GF-D8 (cell line): ENCODE data around the gene WARS2.
A peak's percentile ranks its signal among the peaks of the same experiment; 100 is the strongest.
"Not testable (repeated sequence)": the region's sequence is repeated elsewhere in the genome, so short reads cannot be mapped to it uniquely, and the experiment has no call there.

Experiments used
- DNase-seq: peaks from one replicate; lab custom pipeline; 2025; lab: John Stamatoyannopoulos, UW

WARS2 gene

DNA sequence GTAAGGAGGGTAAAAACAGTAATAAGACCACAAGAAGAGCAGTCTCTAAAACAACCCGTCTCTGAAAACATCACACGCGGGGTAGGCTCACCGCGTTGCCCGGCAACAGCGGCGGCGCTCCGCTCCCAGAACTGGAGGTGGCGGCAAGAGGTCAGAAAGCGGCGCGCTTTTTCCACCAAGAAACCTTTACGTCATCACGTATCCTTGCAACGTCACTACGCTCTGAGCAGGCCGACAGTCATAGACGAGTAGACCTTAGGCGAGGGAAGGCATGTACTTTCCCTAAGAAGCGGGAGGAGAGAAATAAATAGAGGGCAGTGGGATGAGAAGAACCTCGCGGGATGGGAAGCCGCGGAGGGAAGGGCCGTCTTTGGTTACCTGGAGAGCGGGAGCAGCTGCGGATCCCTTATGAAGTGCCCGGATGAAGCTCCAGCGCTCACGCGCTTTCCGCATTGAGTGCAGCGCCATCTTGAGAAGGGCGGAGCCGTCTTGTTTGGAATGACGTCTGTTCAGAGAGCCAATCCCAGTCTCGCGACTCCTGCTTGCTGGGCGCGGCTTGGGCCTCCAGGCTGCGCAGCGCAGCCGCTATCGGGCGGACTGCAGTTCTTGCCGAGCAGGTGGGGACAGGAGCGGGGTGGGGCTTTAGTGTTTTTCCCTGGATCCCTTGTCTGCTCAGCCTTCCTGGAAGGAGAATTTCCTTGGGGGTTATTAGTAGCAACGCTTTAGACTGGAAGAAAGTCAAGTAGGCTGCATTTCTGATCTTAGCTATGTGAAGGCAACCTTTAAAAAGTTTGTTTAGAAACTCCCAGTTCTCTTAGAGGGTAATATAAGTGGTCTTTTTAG is at the start of gene WARS2:
Gene WARS2 (minus strand): TSS at position 477 of the 843 bp plus-strand sequence. CDS start 9 bp downstream, at position 468.
- DNase-seq = peak; percentile 89

DNA sequence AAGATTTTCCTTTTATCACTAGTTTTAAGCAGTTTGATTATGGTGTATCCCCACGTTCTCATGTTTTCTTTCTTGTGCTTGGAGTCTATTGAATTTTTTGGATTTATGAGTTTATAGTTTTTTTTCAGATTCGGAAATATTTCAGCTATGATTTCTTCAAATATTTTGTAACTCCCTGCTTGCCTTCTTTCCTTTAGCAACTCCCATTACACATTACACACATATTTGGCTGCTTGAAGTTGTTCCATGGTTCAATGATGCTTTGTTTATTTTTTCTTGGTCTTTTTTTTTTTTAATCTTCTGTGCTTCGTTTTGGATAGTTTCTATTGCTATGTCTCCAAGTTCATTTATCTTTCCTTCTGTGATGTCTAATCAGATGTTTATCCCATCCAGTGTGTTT is 48.5 kb upstream of the WARS2 start:
- no peak for DNase-seq

DNA sequence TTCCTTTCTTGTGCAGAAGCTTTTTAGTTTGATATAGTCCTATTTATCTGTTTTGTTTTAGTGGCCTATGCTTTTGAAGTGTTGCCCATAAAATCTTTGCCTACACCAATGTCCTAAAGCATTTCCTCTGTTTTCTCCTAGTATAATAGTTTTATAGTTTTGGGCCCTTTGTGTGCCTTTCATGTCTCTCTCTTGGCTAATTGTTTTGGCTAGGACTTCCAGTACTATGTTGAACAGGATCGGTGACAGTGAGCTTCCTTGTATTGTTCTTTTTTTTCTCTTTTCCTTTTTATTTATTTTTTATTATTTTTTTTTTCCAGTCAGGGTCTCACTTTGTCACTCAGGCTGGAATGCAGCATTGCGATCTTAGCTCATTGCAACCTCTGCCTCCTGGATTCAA is 47.0 kb upstream of the WARS2 start:
- DNase-seq = no peak

DNA sequence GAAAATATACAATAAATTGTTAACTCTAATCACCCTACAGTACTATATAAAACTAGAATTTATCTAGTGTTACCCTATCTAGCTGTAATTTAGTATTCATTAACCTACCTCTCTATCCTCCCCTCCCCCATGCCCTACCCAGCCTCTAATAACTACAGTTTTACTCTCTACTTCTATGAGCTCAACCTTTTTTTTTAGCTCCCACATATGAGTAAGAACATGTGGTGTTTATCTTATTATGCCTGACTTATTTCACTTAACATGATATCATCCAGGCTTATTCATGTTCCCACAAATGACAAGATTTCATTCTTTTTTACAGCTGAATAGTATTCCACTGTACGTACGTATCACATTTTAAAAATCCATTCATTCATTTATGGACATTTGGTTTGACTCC is 46.0 kb upstream of the WARS2 start:
- DNase-seq = no peak

DNA sequence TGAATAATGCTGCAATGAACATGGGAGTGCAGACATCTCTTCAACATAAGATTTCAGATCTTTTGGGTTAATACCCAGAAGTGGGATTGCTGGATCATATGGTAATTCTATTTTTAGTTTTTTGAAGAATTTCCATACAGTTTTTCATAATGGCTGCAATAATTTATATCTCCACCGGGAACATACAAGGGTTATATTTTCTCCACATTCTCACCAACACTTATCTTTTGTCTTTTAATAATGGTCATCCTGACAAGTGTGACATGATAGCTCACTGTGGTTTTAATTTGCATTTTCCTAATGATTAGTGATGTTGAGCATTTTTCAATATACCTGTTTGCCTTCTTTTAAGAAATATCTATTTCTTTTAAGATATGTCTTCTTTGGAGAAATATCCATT is 44.5 kb upstream of the WARS2 start:
- no peak for DNase-seq

DNA sequence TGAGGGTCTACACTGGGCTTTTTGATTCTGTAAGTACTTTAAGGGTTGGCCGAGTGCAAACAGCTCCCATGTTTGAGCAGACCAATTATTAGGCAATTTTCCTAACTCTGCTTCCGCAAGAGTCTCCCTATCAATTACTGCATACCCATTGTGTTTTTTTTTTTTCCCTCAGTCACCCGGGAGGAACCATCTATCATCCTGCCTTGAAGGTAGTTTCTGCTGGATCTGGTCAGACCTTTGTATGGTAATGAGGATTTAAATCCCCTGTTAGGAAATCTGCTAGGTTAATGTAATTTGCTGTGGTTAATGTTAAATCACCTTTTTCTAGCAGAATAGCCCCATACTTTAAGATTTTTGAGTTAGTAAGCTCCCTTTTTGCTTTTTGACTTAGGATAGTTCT is 40.8 kb upstream of the WARS2 start:
- no peak for DNase-seq

DNA sequence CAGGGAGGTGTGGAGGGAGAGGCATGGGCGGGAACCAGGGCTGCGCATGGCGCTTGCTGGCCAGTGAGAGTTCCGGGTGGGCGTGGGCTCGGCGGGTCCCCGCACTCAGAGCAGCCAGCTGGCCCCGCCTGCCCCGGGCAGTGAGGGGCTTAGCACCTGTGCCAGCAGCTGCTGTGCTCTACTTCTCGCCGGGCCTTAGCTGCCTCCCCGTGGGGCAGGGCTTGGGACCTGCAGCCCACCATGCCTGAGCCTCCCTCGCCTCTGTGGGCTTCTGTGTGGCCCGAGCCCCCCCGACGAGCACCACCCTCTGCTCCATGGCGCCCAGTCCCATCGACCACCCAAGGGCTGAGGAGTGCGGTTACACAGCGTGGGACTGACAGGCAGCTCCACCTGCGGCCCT is 38.6 kb upstream of the WARS2 start:
- no peak for DNase-seq

DNA sequence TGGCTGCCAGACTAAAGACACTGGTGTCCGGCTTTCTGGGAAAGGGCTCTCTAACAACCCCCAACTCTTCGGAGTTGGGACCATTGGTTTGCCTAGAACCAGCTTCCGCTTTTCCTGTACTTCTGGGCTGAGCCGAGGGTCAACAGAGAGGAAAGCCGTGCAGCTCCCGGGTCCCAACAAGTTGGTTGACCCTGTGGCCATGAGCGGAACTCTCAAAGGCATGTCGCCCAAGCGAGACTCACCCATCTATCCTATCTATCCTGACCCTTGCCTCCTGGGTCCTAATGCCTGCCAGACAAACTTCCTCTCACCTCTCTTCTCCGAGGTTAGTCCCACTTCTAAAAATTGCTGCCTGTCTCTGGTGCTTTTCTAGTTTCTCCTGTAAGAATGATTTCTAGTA is 32.5 kb upstream of the WARS2 start:
- DNase-seq = not testable (repeated sequence)

DNA sequence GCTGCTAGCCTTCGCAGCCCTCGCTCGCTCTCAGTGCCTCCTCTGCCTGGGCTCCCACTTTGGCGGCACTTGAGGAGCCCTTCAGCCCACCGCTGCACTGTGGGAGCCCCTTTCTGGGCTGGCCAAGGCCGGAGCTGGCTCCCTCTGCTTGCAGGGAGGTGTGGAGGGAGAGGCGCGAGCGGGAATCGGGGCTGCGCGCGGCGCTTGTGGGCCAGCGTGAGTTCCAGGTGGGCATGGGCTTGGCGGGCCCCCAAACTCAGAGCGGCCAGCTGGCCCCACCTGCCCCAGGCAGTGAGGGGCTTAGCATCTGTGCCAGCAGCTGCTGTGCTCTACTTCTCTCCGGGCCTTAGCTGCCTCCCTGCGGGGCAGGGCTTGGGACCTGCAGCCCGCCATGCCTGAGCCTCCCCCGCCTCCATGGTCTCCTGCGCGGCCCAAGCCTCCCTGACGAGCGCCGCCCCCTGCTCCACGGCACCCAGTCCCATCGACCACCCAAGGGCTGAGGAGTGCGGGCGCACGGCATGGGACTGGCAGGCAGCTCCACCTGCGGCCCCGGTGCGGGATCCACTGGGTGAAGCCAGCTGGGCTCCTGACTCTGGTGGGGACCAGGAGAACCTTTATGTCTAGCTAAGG is 31.0 kb upstream of the WARS2 start:
- not testable (repeated sequence) for DNase-seq

DNA sequence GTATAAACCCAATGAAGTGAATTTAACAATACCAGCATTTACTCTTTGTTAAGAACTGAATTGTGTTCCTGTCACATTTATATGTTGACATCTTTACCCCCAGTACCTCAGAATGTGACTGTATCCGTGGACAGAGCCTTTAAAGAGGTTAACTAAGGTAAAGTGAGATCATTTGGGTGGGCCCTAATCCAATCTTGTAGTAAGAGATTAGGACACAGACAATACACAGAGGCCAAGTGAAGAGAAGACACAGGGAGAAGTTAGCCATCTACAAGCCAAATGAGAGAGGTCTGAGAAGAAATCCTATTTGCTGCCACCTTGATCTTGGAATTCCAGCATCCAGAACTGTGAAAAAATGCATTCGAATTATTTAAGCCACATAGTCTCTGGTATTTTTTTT is 22.9 kb upstream of the WARS2 start:
- DNase-seq = no peak

DNA sequence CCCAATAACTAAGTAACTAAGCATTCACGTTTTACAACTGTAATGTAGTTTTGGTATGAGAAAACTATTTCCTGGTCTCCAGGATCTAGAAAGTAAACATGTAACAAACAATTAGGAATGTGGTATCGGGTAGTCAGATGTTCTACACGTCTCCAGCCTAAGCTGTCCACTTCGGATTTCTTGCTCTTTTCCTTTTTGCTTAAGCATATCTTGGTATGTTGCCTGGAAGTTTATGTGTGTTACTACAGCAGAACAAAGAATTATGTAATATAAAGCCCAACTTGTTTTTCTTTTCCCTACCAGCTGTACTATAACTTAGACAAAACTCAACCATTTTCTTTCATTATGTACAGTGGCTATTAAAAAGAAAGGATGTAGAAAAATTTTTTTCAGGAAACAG is 20.4 kb upstream of the WARS2 start:
- DNase-seq = no peak

DNA sequence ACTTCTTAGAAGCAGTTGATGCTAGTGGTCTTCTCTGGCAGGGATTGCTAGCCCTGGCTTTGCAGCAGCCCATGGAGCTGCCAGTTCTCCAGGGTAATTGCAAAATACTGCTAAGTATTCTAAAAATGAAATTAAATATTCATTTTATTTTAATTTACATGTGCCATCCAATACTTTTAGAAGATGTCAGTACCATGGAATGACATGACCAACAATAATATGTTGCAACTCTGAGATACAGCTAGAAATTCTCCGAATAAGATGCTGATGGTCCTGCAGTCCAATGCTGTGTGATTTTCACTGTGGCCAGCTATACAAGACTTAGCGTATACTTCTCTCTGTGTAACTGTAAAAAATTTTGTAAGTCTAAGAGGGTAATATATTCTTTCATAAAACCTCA is 20.0 kb upstream of the WARS2 start:
- DNase-seq = no peak

DNA sequence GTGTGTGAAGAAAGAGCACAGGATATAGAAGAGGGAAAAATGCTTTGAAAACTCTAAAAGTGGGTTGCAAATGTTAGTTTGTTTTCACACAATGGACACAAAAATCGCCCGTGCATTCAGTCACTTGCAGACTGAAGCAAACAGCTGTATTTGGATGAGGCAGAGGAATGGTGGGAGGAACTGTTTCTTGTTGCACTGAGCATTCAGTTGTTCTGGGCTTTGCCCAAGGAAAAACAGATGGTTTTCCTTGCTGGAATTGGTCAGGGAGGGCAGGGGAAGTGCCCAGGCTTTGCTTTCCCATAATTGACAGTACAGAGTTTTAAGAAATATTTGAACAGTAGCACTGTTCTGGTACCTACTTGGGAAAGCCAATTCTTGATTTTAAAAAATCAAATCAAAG is 19.5 kb upstream of the WARS2 start:
- DNase-seq = no peak

DNA sequence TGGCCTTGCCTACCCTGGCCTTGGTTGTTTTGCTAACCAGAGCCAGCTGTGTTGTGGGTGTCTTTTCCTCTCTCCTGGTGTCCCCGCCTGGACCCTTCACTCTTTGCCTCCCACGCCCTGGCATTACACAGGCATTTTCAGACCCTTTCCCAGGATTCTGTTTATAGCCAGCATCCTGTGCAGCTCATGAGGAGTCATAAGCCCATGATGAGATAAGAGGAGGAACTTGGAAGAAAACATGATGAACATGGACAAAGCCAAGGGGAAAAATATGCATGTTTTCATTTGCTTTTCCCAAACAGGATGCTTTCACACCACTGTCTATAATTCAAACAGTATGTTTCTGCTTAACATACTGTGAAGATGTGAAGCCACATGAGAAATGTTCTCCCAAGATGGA is 18.7 kb upstream of the WARS2 start:
- DNase-seq = no peak

DNA sequence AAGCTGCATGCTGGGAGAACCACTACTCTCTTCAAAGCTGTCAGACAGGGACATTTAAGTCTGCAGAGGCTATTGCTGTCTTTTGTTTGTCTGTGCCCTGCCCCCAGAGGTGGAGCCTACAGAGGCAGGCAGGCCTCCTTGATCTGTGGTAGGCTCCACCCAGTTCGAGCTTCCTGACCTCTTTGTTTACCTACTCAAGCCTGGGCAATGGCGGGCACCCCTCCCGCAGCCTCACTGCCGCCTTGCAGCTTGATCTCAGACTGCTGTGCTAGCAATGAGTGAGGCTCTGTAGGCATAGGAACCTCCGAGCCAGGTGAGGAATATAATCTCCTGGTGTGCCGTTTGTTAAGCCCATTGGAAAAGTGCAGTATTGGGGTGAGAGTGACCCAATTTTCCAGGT is 16.3 kb upstream of the WARS2 start:
- DNase-seq = not testable (repeated sequence)

DNA sequence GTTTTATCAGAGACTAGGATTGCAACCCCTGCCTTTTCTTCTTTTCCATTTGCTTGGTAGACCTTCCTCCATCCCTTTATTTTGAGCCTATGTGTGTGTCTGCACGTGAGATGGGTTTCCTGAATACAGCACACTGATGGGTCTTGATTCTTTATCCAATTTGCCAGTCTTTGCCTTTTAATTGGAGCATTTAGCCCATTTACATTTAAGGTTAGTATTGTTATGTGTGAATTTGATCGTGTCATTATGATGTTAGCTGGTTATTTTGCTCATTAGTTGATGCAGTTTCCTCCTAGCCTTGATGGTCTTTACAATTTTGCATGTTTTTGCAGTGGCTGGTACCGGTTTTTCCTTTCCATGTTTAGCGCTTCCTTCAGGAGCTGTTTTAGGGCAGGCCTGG is 14.6 kb upstream of the WARS2 start:
- not testable (repeated sequence) for DNase-seq

DNA sequence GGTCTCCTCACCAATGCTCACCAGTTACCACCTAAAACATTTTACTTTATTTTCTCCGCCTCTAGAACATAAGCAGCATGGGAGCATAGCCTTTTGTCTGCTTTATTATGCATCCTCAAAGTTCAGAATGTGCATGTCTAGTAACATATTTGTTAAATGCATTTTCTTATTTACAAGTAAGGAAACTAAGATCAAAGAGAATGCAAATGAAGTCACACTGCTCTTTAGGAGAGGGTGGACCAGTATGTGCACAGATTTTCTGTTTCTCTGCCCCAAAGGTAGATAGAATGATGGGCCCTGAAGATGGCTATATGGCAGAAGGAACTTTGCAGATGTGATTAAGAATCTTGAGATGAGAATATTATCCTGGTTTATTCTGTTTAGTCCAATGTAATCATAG is 9.7 kb upstream of the WARS2 start:
- DNase-seq = no peak

DNA sequence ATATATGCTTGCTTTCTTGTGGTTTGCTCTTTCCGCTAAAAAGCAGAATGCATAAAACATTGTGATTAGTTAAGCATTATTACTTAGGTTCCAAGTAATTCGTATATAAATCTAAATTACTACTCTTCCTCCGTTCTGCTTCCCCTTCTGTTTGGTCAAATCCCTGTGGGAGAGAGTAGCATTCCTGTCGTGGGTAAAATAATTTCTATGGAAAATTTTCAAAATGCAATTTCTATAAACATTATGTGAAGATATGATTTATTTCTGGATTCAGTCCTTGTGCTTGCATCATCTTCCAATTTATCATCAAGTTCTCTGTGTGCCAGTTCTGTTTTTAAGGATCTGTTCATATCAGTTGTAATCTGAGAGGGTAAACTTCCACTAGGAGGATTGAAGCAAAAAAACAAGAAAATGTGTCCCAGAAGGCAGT is 7.2 kb upstream of the WARS2 start:
- DNase-seq = no peak

DNA sequence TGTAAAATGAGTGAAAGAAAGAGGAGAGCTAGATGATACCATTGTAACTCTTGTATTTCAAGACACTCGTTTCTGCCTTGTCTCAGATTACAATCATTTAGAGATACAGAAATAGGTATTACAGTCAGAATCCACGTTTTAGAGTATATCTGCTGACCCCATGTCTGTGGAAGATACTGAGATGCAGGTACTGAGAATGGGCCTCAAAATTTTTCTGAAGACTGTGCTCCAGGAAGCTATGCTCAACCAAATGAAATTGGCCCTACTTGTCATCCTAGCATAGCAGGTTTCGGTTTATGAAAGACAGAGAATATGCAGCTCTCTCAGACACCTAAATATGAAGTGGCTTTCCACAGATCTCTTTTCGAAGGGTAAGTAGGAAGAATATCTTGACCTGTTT is 6.0 kb upstream of the WARS2 start:
- DNase-seq = no peak

DNA sequence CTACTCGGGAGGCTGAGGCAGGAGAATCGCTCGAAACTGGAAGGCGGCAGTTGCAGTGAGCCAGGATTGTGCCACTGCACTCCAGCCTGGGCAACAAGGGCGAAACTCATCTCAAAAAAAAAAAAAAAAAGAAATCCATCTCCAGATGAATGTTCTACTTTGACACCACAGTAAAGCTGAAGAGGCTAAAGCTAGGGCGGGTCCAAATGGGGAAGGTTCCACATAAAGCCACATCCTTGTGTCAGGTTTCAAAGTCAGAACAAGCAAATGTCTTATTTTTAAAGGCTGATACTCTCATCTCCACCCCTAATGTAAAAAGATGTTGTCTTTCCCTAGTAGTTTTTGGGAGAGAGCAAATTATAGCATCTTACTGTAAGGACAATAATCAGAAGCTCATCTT is 4.4 kb upstream of the WARS2 start:
- DNase-seq = no peak

DNA sequence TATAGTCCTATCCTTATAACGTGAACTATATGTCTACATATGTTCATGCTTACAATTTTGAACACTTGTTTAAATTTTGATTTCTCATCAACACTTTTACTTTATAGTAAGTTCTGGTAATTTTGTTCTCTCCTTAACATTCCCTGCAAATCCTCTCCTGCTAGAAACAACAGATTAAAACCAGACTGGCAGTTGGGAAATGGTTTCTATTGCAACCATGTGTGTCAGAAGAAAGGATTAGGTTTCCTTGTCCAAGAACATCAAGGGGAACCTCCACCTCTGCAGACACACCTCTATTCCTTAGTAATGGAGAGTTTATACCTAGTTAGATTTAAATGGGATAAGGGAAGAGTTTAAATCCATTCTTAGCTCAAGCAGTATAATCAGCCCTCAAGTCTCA is 3.3 kb upstream of the WARS2 start:
- DNase-seq = no peak

DNA sequence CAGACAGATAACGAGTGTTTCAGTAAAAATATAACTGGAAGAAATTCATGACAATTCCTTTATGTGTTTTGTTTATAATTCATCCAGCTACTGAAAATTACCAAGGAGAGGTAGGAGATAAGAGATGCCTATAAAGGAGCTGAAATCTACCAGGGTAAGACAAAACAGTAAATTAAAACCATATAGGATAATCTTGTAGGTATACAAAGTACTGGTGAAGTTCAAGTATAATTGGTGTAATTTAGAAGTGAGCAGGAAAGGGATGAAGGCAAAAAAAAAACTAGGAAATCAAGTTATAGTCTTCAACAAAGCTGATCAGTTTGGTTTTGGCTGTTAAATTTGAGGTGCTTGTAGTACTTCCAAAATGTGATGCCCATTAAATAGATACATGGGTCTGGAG is 1.2 kb upstream of the WARS2 start:
- DNase-seq = no peak

DNA sequence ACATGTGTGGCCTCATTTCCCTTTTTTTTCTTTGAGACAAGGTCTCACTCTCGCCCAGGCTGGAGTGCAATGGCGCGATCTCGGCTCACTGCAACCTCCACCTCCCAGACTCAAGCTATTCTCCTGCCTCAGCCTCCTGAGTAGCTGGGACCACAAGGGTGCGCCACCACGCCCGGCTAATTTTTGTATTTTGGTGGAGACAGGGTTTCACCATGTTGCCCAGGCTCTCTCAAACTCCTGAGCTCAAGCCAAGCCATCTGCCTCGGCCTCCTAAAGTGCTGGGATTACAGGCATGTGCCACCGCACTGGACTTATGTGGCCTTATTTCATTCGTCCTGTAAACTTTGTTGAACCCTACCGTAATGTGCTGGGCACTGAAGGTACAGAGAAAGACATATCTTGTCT is 569 bp upstream of the WARS2 start:
- no peak for DNase-seq

DNA sequence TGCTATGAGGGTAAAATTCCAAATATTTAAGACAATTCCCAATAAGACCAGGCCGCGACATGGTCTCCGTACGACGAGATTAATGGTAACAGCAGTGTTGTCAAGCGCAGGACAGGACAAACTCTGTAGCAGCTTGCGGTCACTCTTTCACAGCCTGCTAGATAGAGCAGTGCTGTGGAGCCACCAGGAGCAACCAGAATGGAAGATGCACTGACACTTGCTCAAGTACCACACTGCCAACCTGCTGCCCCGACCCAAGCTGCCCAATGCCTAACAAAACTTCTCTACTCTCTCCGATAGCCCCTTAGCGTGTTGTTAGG is 636 bp downstream of the WARS2 start:
- peak; percentile 48 for DNase-seq
